Activated B cell treated with CpG ODN at 0.5 μM for 24 hours (primary cell): Measurements from ENCODE around the gene SLK. TPM values are rescaled to one million over a fixed set of nuclear protein-coding genes. Genes with fewer than 3 reads are reported as not detected.

Experiments
- ATAC-seq: fragments of 200-7000 bp; cut with Tn5 transposase; one replicate; pipeline ENCODE4 v1.10.0; 2021; ENCODE audit warnings: low read depth, mild to moderate bottlenecking, moderate library complexity
- CTCF ChIA-PET: fragments of 350-600 bp; sonication (Branson Sonifier 250); formaldehyde crosslinking; loops from one replicate; lab custom pipeline; 2021; ENCODE audit warnings: antibody characterized with exemption; lab: Charles Lee
- POLR2A ChIA-PET: fragments of 350-600 bp; sonication (Branson Sonifier 250); formaldehyde crosslinking; loops from one replicate; lab custom pipeline; 2021; ENCODE audit warnings: antibody characterized with exemption; lab: Charles Lee
- DNase-seq: peaks from one replicate; pipeline ENCODE4 v3.0.0; 2022
- H3K27ac Mint-ChIP-seq: one replicate; pipeline ENCODE4 v1.8.0; 2020; ENCODE audit warnings: mixed read lengths
- H3K27me3 Mint-ChIP-seq: one replicate; pipeline ENCODE4 v1.8.0; 2021; ENCODE audit warnings: mixed read lengths
- H3K36me3 Mint-ChIP-seq: one replicate; pipeline ENCODE4 v1.8.0; 2021; ENCODE audit warnings: low read depth, mixed read lengths
- H3K4me1 Mint-ChIP-seq: one replicate; pipeline ENCODE4 v1.8.0; 2021; ENCODE audit warnings: mixed read lengths
- H3K4me3 Mint-ChIP-seq: one replicate; pipeline ENCODE4 v1.8.0; 2020; ENCODE audit warnings: mild to moderate bottlenecking, mixed read lengths
- H3K9me3 Mint-ChIP-seq: one replicate; pipeline ENCODE4 v1.8.0; 2020; ENCODE audit warnings: mixed read lengths
- CTCF ChIP-seq: fragments of 200-600 bp; IDR thresholded peaks from one replicate; pipeline ENCODE4 v1.8.0; 2022; ENCODE audit warnings: antibody characterized with exemption, mild to moderate bottlenecking
- intact Hi-C: fragments of 100-400 bp; cut with micrococcal nuclease; formaldehyde crosslinking; loops from one replicate; pipeline ENCODE4 v1.15.1; 2024
- total RNA-seq: library from RNA; stranded (reverse); gene quantifications from 2 replicates; pipeline ENCODE4 v1.2.3, GENCODE V29; 2022

SLK gene
- total RNA-seq, 1 donor from 2014 or later, result 14.0 TPM

GRCh38 chr10:104057717-104058116 lies 90.8 kb downstream of the SLK start:
- ChIA-PET POLR2A (interaction anchor here (0.6 kb wide), 1 partner anchor 50 kb away, joined by 3 read pairs; no protein-coding TSS in a partner anchor), CTCF (no interaction called here)
- ATAC-seq (no peak), DNase-seq (no peak)
- H3K27me3 Mint-ChIP-seq, result no peaks in the 10 kb centered on the region
- H3K9me3 Mint-ChIP-seq, result no peaks in the 10 kb centered on the region
- intact Hi-C loops, result no loop called here
- no peak for TF ChIP-seq CTCF
- no peaks in the 10 kb centered on the region for H3K36me3 Mint-ChIP-seq
- no peak overlapping the region for H3K4me3 Mint-ChIP-seq
- no peaks in the 10 kb centered on the region for H3K4me1 Mint-ChIP-seq
- H3K27ac Mint-ChIP-seq, result no peak overlapping the region

- Mint-ChIP-seq H3K27ac (no peak overlapping the region), H3K4me1 (no peaks in the 10 kb centered on the region), H3K9me3 (no peaks in the 10 kb centered on the region), H3K36me3 (no peaks in the 10 kb centered on the region), H3K4me3 (no peak overlapping the region), H3K27me3 (peaks cover 11% of the 10 kb centered on the region)
- ATAC-seq (no peak), DNase-seq (no peak)
- TF ChIP-seq CTCF, result no peak
- CTCF ChIA-PET, result no interaction called here
- POLR2A ChIA-PET, result no interaction called here
- intact Hi-C loops, result no loop called here
These were observed 92.4 kb downstream of the SLK start for GRCh38 chr10:104059364-104059763.

- Mint-ChIP-seq H3K9me3 (no peaks in the 10 kb centered on the region), H3K27ac (no peak overlapping the region), H3K4me1 (no peaks in the 10 kb centered on the region), H3K36me3 (no peaks in the 10 kb centered on the region), H3K4me3 (no peak overlapping the region), H3K27me3 (peaks cover 19% of the 10 kb centered on the region)
- CTCF ChIA-PET, result no interaction called here
- intact Hi-C loops, result no loop called here
- no peak for TF ChIP-seq CTCF
- ATAC-seq (no peak), DNase-seq (no peak)
- POLR2A ChIA-PET, result no interaction called here
These were observed 94.3 kb downstream of the SLK start for GRCh38 chr10:104061196-104061595.

GRCh38 chr10:104065748-104066147 lies 98.8 kb downstream of the SLK start:
- ATAC-seq (no peak), DNase-seq (no peak)
- TF ChIP-seq CTCF, result no peak
- Mint-ChIP-seq H3K4me3 (no peak overlapping the region), H3K27ac (no peak overlapping the region), H3K36me3 (no peaks in the 10 kb centered on the region), H3K9me3 (no peaks in the 10 kb centered on the region), H3K4me1 (no peaks in the 10 kb centered on the region), H3K27me3 (peaks cover 19% of the 10 kb centered on the region)
- CTCF ChIA-PET, result no interaction called here
- POLR2A ChIA-PET, result no interaction called here
- intact Hi-C loops, result no loop called here

GRCh38 chr10:104066945-104067344 lies 100.0 kb downstream of the SLK start:
- no peak for TF ChIP-seq CTCF
- Mint-ChIP-seq H3K4me3 (no peak overlapping the region), H3K9me3 (no peaks in the 10 kb centered on the region), H3K4me1 (no peaks in the 10 kb centered on the region), H3K27me3 (peaks cover 19% of the 10 kb centered on the region), H3K36me3 (no peaks in the 10 kb centered on the region), H3K27ac (no peak overlapping the region)
- ChIA-PET POLR2A (interaction anchor here (0.7 kb wide), 2 partner anchors 126 to 221 kb away, joined by 5 to 6 read pairs; no protein-coding TSS in a partner anchor), CTCF (interaction anchor here (0.8 kb wide), 1 partner anchor 179 kb away, joined by 4 read pairs; no protein-coding TSS in a partner anchor)
- DNase-seq, result no peak
- no peak for ATAC-seq
- intact Hi-C loops, result no loop called here
